Measurements from ENCODE around the gene OPALIN.
"Not testable (repeated sequence)": the region's sequence is repeated elsewhere in the genome, so short reads cannot be mapped to it uniquely, and the experiment has no call there.

OPALIN gene

DNA sequence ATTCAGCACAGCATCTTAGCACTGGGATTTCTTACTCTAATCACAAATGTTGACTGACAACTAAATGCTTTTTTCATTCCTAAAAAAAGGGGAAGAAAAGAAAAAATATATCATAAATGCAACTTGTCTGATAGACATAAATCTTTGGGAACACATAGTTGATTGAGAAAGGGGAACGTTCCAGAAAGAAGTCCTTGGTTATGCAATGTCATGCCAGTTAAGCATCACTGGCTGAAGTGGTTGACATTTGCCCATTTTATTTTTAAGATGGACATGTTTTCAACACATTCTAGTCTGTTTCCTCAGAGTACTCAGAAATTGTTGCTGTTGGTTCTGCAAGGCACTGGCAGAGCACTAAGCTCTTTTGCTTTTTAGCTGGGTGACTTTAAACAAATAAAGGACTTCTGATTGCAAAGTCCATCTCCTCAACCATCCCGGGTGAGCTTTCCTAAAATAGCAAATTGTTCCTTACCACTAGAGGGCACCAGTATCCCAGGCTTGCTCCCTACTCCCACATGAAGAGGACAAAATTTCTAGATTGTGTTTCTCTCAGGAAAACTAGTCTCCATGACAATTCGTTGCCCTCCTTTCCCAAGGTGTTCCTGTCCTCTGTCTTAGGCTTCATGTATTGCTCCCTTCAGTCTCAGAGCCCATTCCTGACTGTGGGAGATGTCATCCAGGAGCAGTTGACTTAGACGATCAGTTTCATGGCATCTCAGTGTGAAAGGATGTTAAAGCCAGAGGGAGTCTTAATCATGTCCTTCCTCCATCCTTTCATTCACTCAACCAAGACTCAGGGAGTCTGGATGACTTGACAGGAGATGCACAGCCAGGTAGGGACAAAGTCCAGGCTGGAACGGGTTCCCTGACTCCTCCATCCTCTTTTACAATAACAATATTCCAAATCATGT is 23.9 kb downstream of the OPALIN start:
- peak; percentile 76 for DNase-seq

GRCh38 chr10:96333101-96333500 is 25.7 kb downstream of the OPALIN start:
- DNase-seq: no peak

- no peak for DNase-seq
These were observed 31.3 kb downstream of the OPALIN start for GRCh38 chr10:96327462-96327861.

GRCh38 chr10:96325719-96326373 is 33.0 kb downstream of the OPALIN start:
- DNase-seq: no peak

- no peak for DNase-seq
These were observed 34.4 kb downstream of the OPALIN start for GRCh38 chr10:96324447-96324846.

DNA sequence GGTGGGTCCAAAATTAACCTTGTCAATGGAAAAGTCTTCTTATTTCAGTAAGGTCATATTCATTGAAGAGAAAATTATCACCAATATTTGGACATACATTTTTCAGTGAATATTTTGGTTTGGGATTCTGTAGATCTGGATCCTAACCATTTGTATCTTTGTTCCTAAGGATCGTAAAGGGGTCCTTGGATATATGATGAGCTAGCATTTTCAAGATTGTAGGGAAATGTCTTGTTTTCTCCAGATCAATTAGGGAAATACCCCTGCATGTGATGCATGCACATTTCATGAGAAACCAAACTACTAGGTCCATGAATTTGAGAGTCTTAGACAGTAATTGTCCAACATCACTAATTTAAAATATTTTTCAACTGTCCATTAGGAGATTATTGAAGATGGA is 36.5 kb downstream of the OPALIN start:
- DNase-seq: no peak

- no peak for DNase-seq
These were observed 37.0 kb downstream of the OPALIN start for GRCh38 chr10:96321822-96322221.

- no peak for DNase-seq
These were observed 38.9 kb downstream of the OPALIN start for GRCh38 chr10:96319754-96320474.

- no peak for DNase-seq
These were observed 41.6 kb downstream of the OPALIN start for GRCh38 chr10:96317067-96317833.

DNA sequence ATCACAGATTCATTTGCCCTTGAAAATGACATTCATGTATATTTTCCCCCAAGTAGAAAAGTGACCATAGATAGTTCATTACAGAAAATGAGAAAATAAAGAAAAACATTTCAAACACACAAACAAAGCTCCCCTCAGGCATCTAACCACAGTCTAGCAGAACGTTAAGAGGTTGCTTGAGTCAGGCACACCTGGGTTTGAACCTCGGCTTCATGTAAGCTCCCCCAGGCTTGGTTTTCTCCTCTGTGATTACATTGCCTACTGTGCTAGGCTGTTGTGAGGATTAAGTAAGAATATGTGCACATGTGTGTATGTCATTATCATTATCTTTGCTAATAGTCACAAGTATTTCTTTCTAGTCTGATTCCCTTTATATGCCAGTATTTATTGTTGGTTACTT is 45.5 kb downstream of the OPALIN start:
- DNase-seq: no peak

DNA sequence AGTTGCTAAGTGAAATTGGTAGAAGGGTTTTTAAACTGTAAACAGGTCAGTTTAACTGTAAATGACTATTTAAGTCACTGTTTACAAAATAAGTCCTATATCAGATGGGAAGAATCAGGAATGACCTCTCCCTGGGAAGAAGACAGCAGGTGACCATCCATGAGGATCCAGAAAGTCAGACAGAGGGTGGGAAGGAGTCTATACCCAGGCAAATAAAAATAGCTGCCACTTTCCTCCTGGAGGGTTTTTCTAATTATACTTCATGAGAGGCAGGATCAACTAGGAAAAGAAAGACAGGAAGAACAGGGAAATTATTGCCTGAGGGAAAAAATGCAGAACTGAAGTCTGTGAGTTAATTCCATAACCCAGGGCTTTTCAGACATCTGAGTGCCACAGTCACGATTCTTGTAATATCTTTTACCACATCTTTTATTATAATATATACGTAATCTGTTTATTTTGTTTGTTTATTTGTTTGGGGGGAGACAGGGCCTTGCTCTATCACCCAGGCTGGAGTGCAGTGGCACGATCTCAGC is 47.6 kb downstream of the OPALIN start:
- no peak for DNase-seq

- no peak for DNase-seq
These were observed 48.5 kb downstream of the OPALIN start for GRCh38 chr10:96310321-96310669.

GRCh38 chr10:96309628-96310320 is 49.0 kb downstream of the OPALIN start:
- DNase-seq: no peak

GRCh38 chr10:96308854-96309253 is 49.9 kb downstream of the OPALIN start:
- not testable (repeated sequence) for DNase-seq

GRCh38 chr10:96306516-96306915 is 52.3 kb downstream of the OPALIN start:
- no peak for DNase-seq

GRCh38 chr10:96305019-96305418 is 53.8 kb downstream of the OPALIN start:
- no peak for DNase-seq

- no peak for DNase-seq
These were observed 54.6 kb downstream of the OPALIN start, which contains the start of gene DNTT for GRCh38 chr10:96304230-96304629. Gene DNTT, plus strand, starts transcription at chr10:96304434. Its CDS starts 64 bp downstream, at chr10:96304498.

DNA sequence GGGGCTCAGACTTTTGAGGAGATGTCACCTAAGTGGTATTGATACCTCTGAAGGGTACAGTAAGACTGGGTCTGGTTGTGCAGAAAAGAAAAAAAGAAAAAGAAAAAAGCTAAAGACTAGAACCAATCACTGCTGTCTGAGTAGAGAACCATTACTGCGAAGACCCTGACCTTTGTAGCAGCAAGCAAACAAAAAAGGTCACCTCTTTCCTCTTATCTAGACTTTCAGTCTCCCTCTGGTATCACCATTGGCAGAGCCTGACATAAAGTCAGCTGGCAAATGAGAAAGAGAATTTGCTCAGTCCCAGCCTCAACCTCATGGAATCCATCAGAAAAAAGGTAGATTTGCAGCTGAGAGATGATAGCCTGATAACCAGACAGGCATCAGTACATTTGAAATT is 57.2 kb downstream of the OPALIN start:
- DNase-seq: no peak

GRCh38 chr10:96299383-96299782 is 59.4 kb downstream of the OPALIN start:
- DNase-seq: peak; percentile 11

DNA sequence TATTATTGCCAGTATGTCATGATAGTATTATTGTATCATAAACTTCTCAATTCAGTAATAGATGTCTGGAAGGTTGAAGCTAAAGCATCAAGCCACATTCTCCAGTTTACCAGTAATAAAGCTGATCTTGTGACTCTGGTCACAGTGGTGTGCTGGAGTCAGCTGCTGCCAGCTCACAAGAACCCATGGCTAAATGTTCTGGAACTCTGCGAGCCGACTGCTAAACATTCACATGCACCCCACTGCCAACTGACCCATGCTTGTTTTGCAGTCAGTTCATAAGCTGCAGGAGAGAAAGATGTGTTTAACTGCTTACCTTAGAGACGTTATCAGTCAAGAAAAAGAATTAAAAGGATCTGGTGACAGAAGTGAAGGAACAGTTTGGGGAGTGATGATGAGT is 60.4 kb downstream of the OPALIN start:
- no peak for DNase-seq

DNA sequence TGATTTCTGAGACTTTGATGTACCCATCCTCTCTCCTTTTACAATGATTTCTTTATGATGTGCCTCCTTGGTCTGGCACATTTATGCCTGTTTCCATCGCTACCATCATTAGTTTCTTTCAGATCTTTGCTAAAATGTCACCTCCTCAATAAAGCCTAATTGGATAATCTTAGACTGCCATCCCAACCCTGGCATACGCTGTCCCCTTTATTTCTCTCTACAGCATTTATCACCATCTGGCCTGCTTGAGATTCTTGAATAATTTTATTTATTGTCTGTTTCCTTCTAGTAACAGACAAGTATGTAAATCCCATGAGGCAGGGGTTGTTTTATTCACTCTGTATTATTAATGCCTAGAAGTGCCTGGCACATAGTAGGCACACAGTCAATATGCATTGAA is 61.3 kb downstream of the OPALIN start:
- no peak for DNase-seq

GRCh38 chr10:96295475-96295874 is 63.3 kb downstream of the OPALIN start:
- DNase-seq: no peak
